Occipital lobe (tissue), 2 donors: ENCODE data around the gene TPPP. TPM values are rescaled to one million over a fixed set of nuclear protein-coding genes. Genes with fewer than 3 reads are reported as not detected.
"Not testable (repeated sequence)": the region's sequence is repeated elsewhere in the genome, so short reads cannot be mapped to it uniquely, and the experiment has no call there.

Experiments used
- DNase-seq: peaks from one replicate; lab custom pipeline; 2025; lab: John Stamatoyannopoulos, UW
- total RNA-seq: library from RNA; depleted of rRNA; stranded (reverse); fragments of >200 nt; gene quantifications from one replicate; pipeline ENCODE4 v1.2.3, GENCODE V29; 2014

Gene TPPP
- total RNA-seq, 1 donor from 2014 or later = 16.2 TPM

DNA sequence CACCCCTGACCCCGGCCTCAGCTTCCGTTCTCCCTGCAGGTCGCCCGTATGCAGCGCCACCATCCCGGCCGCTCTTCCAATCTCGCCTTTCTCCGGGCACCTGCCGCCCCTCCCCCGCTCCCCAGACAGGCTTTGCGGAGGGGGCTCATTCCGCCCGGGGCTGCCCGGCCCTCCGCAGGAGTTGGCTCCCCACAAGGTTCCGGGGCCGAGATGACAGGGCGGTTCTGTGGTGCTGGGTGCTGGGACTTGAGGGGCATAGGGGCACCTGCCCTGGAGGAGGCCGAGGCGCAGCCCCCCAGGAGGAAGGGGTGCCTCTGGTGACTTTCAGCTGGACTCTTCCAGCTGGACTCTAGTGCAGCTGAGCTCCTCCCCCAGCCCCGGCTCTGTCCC lies 885 bp upstream of the TPPP start:
- not testable (repeated sequence) for DNase-seq

- not testable (repeated sequence) for DNase-seq
These were observed 567 bp downstream of the TPPP start for GRCh38 chr5:692529-693041.

DNA sequence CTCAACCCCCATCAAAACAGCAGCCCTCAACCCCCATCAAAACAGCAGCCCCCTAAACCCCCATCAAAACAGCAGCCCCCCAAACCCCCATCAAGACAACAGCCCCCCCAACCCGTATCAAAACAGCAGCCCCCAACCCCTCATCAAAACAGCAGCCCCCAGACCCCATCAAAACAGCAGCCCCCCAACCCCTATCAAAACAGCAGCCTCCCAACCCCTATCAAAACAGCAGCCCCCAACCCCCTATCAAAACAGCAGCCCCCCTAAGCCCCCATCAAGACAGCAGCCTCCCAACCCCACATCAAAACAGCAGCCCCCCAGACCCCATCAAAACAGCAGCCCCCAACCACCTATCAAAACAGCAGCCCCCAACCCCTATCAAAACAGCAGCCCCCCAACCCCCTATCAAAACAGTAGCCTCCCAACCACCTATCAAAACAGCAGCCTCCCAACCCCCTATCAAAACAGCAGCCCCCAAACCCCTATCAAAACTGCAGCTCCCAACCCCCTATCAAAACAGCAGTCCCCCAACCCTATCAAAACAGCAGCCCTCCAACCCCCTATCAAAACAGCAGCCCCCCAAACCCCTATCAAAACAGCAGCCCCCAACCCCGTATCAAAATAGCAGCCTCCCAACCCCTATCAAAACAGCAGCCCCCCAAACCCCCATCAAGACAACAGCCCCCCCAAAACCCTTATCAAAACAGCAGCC lies 1.2 kb downstream of the TPPP start:
- no peak for DNase-seq

- not testable (repeated sequence) for DNase-seq
These were observed 2.1 kb downstream of the TPPP start for GRCh38 chr5:691049-691448.

DNA sequence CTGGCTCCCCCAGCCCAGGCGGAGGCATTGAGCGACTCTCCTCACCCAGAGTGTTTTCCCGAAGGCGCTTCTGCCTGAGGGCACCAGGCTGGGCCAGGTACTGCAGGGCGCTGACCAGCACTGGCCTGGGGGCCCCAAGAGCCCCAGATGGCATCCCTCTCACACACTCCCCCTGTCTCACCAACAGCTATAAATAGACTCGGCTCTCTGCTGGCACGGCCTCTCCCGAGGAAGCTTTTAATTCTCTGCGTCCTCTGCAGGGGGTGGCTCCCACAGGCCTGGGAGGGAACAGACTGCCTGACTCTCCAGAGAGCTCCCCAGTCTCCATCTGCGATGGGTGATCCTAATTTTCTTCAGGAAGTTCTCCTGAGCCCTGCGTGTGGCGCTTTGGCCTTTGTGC lies 2.9 kb downstream of the TPPP start:
- DNase-seq = not testable (repeated sequence)

DNA sequence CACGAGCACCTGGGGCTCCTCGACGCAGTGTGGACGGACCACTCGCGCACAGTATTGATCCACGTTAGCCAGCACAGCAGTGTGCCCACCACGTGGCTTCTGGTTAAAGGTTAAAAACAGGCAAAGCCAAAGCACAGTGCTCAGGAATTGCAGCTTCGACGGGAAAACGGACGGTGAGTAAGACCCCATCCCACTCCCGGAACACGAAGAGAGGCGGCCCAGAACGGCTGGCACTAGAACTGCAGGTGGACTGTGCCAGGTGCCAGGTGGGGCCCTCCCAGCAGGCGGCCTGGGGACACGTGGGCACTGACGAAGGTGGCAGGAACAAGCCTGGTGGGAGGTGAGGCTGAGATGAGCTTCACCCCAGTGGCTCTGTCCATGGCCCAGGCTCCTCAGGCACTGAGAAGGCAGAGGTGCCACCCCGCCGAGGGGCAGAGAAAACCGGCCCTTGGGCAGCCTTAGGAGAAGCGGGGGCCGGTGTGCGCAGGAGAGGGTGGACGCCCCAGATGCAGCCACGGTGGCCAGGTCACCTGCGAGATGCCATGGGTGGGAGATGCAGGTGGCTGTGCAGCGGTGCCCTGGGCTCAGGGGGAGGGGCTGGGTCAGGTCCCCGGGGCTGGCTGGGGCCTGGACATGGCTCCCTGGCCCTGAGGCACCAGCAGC lies 4.7 kb downstream of the TPPP start:
- not testable (repeated sequence) for DNase-seq

DNA sequence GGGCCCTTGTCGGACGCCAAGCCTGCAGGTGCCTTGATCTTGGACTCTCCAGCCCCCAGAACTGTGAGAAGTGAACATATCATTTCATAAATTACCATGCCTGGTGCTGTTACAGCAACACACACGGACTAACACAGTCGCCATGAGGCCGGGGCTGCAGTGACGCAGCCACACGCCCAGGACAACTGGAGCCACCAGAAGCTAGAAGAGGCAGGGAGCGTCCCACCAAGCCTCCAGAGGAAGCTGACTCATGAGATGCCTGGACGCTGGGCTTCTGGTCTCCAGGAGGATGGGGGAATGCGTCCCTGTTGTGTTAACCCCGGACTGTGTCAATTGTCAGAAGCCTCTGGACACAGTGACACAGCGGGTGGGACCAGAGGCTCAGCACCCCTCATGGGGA lies 6.2 kb downstream of the TPPP start:
- DNase-seq = not testable (repeated sequence)

DNA sequence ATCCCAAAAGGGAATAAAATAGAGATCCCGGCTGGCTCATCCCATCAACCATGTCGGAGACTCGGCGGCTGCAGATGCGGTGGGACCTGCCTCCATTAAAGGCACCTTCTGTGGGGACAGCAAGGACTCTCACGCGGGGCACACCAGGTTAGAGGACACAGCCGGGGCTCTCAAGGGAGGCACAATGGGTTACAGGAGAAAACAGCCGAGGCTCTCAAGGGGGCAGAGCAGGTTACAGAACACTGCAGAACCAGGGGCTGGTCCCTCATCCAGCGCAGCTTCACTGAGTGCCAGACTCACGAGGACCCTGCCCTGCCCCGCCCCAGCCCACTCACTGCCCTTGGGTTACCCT lies 7.0 kb downstream of the TPPP start:
- DNase-seq = not testable (repeated sequence)

- DNase-seq = no peak
These were observed 7.6 kb downstream of the TPPP start for GRCh38 chr5:685262-686171.

DNA sequence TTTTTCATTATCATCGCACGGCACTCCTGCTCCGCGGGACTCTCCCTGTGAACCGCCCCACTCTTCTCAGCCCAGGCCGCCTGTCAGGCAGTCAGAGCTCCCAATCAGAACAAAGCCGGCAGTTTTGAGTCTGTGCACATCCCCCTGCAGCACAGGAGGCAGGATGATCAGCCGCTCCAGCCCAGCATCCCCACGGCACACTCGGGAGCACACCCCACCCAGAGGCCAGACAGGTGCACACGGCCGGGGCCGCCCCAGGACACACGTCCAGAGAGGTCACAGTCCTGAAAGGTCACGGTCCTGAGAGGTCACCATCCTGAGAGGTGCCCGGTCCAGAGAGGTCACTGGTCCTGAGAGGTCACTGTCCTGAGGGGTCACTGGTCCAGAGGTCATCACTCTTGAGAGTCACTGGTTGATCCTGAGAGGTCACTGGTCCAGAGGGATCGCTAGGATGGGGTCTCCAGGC lies 8.4 kb downstream of the TPPP start:
- no peak for DNase-seq

DNA sequence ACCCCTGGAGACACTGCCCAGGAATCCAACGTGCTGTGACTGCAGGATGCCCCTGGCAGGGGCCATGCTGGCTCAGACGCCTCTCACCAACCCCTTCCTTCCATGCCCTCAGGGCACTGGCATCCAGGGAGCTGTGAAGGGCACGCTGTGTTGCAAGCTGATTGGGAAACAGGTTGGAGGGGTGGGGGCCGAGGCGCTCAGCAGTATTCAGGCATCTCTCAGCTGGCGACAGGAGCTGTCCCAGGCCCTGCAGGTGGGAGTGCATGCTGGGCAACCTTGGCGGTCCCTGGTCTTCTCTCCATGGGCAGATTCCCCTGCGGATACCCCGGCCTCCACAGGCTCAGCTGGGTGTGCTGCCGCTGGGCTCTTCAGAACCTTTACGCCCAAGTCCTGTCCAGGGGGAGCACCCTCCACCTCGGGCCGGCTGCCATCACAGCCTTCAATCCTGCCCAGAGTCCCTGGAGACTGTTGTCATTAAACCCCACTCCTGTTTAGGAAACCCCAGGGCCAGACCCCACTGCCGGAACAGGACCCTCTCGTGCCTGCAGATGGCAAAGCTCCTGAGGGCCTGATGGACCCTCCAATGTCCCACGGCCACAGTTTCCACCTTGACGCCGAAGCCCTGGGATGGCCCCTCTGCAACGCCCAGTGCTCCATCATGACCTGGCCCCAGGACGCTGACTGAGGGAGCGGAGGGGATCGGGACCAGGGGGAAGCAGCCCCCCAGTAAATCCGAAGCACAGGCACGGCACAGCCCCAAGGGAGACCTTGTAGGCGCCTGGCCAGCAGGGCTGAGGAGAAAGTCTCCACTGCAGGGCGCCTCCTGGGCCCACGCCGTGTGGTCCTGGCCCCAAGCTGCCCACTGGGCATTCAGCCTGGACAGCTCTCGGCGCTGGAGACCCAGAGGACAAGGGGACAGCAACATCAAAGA lies 9.3 kb downstream of the TPPP start:
- no peak for DNase-seq

DNA sequence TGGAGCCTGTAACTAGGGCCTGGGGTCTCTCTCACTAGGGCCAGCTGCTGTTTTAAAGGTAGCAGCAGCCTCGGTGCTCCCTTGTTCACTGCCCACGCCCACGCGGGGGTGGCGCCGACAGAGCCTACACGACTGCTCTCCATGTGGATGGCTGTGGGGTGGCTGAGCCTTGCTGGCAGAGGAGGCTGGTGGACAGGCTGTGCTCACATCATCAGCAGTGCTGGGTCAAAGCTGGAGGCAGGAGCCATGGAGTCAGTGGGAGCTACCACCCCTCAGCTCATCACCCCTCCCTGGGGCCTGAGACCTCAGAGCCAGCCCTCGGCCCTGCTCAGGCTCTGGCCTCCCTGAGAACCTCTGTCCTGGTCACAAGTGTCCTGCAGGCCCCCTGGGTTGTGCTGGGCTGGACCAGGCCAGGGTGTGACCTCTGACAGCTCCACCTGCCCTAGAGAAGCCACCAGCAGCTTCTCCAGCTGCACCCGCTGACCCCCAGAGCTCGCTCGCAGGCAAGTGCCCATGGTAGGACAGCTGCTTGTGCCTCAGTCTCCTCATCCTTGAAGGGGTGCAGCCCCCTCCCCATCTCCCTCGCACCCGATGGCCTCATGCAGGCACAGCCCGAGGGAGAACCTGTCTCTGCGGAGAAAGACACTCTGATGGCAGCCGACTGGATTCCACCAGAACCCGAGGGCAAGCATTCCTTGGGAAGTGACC lies 10.3 kb downstream of the TPPP start:
- DNase-seq = not testable (repeated sequence)

- DNase-seq = not testable (repeated sequence)
These were observed 10.9 kb downstream of the TPPP start for GRCh38 chr5:682216-682615.

GRCh38 chr5:681317-682191 lies 11.6 kb downstream of the TPPP start:
- DNase-seq = not testable (repeated sequence)

GRCh38 chr5:680836-681235 lies 12.3 kb downstream of the TPPP start:
- DNase-seq = not testable (repeated sequence)

DNA sequence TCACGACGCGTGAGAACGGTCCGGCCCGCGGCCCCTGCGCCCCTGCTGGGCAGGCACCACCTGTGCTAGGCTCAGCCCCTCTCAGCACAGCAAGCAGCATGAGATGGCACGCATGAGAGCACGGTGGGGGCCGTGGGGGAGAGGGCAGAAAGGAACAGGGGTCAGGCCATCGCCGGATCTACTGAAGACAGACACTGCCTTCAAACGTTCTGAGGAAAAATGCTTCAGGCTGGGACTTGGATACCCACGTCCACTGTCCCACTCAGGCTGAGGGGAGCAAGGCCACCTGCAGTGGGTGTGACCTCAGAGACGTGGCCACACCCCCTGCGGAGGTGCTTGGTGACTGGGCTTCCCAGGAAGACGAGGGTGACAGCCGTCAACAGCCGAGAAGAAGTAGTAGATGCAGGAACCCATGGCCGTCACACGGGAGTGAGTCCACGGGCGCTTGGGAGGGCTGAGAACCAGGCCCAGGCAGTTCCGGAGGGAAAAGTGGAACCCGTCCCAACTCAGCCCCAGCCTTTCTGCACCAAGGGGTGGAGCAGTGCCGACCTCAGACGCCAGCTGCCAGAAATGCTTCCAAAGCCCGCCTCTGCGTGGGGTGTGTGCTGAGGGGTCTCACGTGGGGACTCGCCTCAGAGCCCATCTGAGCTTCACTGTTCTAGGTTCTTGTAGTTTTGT lies 12.9 kb downstream of the TPPP start:
- DNase-seq = not testable (repeated sequence)

GRCh38 chr5:679166-679895 lies 13.8 kb downstream of the TPPP start:
- DNase-seq = not testable (repeated sequence)

DNA sequence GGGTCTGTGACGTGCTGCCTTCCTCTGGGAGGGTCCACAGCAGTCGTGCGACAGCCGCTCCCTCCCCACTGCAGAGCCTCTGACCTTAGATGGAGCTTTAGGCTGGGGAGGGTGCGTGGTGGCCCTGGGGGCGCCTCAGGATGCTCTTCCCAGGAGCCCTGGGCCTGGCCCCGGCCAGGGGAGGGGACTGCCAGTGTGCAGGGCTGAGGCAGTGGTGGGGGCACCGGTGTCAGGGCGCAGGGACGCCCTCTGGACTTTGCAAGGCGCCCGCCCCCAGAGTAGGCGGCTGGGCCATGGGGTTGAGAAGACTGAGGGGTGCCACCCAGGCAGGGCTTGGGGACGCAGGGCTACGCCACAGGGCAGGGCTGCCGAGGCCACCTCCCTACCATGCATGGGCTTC lies 14.6 kb downstream of the TPPP start:
- not testable (repeated sequence) for DNase-seq
